ENCODE data around the gene IGSF22. TPM values are rescaled to one million over a fixed set of nuclear protein-coding genes. Genes with fewer than 3 reads are reported as not detected.
A peak's percentile ranks its signal among the peaks of the same experiment; 100 is the strongest.

The IGSF22 gene
- total RNA-seq, 1 donor from 2014 or later = 0.74 TPM

DNA sequence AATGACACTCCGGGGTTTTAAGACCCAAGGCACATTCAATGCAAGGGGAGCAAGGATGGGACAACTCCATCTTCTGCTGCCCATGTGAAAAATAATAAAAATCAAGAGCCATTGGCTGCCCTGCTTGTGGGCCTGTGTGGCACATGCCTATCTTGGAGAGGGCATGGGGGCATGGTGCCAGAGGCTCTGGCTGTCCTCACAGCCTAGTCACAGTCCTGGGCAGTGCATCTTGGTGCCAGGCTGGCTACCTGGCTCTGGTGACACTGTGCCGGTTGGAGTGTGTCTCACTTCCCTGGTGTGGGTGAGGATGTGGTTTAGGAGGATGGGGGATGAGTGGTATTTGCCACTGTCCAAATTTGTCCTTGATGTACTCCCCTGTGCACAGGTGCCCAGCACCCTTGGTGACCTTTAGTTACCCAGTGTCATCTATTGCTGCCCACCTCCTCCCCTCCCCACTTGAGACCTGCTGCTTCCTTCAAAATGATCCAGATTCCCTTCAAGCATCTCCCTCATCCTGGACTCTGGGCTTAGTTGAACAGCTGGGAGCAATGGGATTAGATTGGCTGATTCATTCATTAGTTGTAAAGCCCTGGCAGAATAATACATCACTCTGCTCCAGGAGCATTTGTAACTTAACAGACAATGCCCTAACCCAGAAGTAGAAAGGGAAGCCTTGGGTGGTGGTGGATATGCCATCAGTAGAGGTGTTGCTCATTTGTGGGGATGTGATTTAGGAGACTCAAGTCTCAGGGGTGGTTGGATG, 22.8 kb downstream of the IGSF22 start:
- Mint-ChIP-seq H3K27me3 (ENCODE audit: unreplicated experiment) (peaks cover 15% of the 10 kb centered on the region), H3K36me3 (ENCODE audit: low read depth, unreplicated experiment) (peaks cover 3% of the 10 kb centered on the region), H3K27ac (ENCODE audit: unreplicated experiment) (no peak overlapping the region), H3K4me3 (ENCODE audit: unreplicated experiment) (no peak overlapping the region), H3K4me1 (ENCODE audit: unreplicated experiment) (peaks cover 16% of the 10 kb centered on the region), H3K9me3 (ENCODE audit: unreplicated experiment) (no peaks in the 10 kb centered on the region)
- DNase-seq (ENCODE audit: low spot score) = no peak
- TF ChIP-seq, protein P1, sequence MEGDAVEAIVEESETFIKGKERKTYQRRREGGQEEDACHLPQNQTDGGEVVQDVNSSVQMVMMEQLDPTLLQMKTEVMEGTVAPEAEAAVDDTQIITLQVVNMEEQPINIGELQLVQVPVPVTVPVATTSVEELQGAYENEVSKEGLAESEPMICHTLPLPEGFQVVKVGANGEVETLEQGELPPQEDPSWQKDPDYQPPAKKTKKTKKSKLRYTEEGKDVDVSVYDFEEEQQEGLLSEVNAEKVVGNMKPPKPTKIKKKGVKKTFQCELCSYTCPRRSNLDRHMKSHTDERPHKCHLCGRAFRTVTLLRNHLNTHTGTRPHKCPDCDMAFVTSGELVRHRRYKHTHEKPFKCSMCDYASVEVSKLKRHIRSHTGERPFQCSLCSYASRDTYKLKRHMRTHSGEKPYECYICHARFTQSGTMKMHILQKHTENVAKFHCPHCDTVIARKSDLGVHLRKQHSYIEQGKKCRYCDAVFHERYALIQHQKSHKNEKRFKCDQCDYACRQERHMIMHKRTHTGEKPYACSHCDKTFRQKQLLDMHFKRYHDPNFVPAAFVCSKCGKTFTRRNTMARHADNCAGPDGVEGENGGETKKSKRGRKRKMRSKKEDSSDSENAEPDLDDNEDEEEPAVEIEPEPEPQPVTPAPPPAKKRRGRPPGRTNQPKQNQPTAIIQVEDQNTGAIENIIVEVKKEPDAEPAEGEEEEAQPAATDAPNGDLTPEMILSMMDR (IDR thresholded peaks at IDR 0.05; ENCODE audit: unreplicated experiment) = no peak

DNA sequence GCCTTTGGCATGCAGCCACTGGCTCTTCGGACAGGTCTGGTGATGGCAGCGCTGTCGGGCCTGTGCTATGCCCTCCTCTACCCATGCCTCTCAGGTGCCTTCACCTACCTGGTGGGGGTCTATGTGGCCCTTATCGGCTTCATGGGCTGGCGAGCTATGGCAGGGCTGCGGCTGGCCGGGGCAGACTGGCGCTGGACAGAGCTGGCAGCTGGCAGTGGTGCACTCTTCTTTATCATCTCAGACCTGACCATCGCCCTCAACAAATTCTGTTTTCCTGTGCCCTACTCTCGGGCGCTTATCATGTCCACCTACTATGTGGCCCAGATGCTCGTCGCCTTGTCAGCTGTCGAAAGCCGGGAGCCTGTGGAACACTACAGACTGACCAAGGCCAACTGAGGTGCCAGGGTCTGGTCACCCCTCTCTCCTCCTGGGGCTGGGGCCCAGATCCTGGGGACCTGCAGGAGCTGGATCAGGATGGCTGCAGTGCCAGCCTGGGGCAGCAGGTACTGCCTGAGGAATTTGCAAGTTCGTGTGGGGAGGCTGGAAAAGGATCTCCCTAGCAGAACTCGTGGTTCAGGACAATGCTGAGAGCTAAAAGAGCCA, 24.3 kb downstream of the IGSF22 start:
- Mint-ChIP-seq H3K27me3 (ENCODE audit: unreplicated experiment) (peaks cover 15% of the 10 kb centered on the region), H3K36me3 (ENCODE audit: low read depth, unreplicated experiment) (peaks cover 3% of the 10 kb centered on the region), H3K4me3 (ENCODE audit: unreplicated experiment) (no peak overlapping the region), H3K27ac (ENCODE audit: unreplicated experiment) (no peak overlapping the region), H3K9me3 (ENCODE audit: unreplicated experiment) (no peaks in the 10 kb centered on the region), H3K4me1 (ENCODE audit: unreplicated experiment) (peaks cover 15% of the 10 kb centered on the region)
- DNase-seq (ENCODE audit: low spot score) = no peak
- TF ChIP-seq, protein P1 (IDR thresholded peaks at IDR 0.05; ENCODE audit: unreplicated experiment) = no peak

DNA sequence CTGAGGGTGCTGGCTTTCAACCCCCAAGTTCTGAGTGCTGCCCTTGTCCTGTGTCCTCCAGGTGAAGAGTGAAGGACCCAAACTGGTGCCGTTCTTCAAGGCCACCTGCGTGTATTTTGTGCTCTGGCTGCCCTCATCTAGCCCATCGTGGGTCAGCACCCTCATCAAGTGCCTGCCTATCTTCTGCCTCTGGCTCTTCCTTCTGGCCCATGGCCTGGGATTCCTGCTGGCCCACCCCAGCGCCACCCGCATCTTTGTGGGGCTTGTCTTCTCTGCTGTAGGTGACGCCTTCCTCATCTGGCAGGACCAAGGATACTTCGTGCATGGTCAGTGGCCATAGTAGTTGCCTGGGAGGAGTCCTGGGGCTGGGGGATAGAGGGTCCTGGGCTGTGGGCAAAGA, 25.1 kb downstream of the IGSF22 start:
- TF ChIP-seq, protein P1 (IDR thresholded peaks at IDR 0.05; ENCODE audit: unreplicated experiment) = no peak
- no peak for DNase-seq (ENCODE audit: low spot score)
- no peak overlapping the region for H3K27ac Mint-ChIP-seq (ENCODE audit: unreplicated experiment)
- peaks cover 3% of the 10 kb centered on the region for H3K36me3 Mint-ChIP-seq (ENCODE audit: low read depth, unreplicated experiment)
- H3K4me3 Mint-ChIP-seq (ENCODE audit: unreplicated experiment) = no peak overlapping the region
- H3K4me1 Mint-ChIP-seq (ENCODE audit: unreplicated experiment) = peaks cover 14% of the 10 kb centered on the region
- peaks cover 15% of the 10 kb centered on the region for H3K27me3 Mint-ChIP-seq (ENCODE audit: unreplicated experiment)
- H3K9me3 Mint-ChIP-seq (ENCODE audit: unreplicated experiment) = no peaks in the 10 kb centered on the region

DNA sequence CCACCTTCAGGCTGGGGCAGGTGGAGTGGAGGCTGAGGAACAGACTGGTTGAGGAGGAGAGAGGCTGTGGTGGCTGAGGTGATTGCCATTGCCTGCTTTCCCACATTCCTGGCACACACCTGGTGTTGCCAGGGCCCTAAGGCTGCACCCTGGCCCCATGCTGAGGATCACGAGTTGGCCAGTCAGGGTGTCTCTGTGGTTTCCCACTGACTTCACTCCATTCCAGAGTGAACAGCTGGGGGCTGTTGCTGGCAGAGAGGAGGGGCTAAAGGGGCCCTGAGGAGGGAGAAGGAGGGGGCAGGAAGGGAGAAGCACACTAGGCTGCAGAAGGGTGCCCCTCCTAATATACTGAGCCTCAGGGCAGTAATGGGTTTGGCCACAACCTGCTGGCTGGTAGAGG, 25.6 kb downstream of the IGSF22 start:
- H3K27ac Mint-ChIP-seq (ENCODE audit: unreplicated experiment) = no peak overlapping the region
- H3K4me1 Mint-ChIP-seq (ENCODE audit: unreplicated experiment) = peaks cover 14% of the 10 kb centered on the region
- peaks cover 3% of the 10 kb centered on the region for H3K36me3 Mint-ChIP-seq (ENCODE audit: low read depth, unreplicated experiment)
- H3K27me3 Mint-ChIP-seq (ENCODE audit: unreplicated experiment) = peaks cover 14% of the 10 kb centered on the region
- H3K9me3 Mint-ChIP-seq (ENCODE audit: unreplicated experiment) = no peaks in the 10 kb centered on the region
- no peak for DNase-seq (ENCODE audit: low spot score)
- peak overlapping the region; percentile 83 for H3K4me3 Mint-ChIP-seq (ENCODE audit: unreplicated experiment)
- TF ChIP-seq, protein P1 (IDR thresholded peaks at IDR 0.05; ENCODE audit: unreplicated experiment) = no peak

DNA sequence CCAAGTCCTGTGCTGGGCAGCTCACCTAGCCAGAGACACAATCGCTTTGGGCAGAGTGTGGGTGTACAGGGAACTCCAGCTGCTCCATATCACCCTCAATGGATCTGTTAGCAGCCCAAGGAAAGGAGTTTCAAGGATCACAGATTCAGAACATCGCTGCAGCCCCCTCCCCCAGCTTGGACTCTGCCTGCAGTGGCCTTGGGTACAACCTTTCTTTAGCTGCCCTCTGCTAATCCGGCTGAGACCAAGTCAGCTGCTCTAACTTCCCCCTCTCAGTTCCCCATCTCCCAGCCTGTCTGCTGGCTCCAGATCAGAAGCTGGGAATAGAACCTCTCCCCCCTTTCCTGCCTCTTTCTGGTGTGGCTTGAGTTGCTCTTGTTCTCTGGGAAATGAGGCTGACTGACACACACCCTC, 26.1 kb downstream of the IGSF22 start:
- Mint-ChIP-seq H3K27ac (ENCODE audit: unreplicated experiment) (no peak overlapping the region), H3K4me1 (ENCODE audit: unreplicated experiment) (peaks cover 14% of the 10 kb centered on the region), H3K9me3 (ENCODE audit: unreplicated experiment) (no peaks in the 10 kb centered on the region), H3K27me3 (ENCODE audit: unreplicated experiment) (peaks cover 13% of the 10 kb centered on the region), H3K4me3 (ENCODE audit: unreplicated experiment) (peak overlapping the region; percentile 89), H3K36me3 (ENCODE audit: low read depth, unreplicated experiment) (peaks cover 3% of the 10 kb centered on the region)
- TF ChIP-seq, protein P1 (IDR thresholded peaks at IDR 0.05; ENCODE audit: unreplicated experiment) = no peak
- DNase-seq (ENCODE audit: low spot score) = no peak
